GM20000 (cell line): ENCODE results near the gene COL27A1.

Source experiments
- DNase-seq: peaks from one replicate; pipeline ENCODE4 v3.0.0; 2012; ENCODE audit warnings: low spot score
- TF ChIP-seq, protein P1 (sequence below): IDR thresholded peaks from 2 replicates; pipeline ENCODE4 v1.5.1; 2012; ENCODE audit warnings: mild to moderate bottlenecking, control low read depth; ENCODE audit errors: extremely low read depth, missing control alignments

The COL27A1 gene

DNA sequence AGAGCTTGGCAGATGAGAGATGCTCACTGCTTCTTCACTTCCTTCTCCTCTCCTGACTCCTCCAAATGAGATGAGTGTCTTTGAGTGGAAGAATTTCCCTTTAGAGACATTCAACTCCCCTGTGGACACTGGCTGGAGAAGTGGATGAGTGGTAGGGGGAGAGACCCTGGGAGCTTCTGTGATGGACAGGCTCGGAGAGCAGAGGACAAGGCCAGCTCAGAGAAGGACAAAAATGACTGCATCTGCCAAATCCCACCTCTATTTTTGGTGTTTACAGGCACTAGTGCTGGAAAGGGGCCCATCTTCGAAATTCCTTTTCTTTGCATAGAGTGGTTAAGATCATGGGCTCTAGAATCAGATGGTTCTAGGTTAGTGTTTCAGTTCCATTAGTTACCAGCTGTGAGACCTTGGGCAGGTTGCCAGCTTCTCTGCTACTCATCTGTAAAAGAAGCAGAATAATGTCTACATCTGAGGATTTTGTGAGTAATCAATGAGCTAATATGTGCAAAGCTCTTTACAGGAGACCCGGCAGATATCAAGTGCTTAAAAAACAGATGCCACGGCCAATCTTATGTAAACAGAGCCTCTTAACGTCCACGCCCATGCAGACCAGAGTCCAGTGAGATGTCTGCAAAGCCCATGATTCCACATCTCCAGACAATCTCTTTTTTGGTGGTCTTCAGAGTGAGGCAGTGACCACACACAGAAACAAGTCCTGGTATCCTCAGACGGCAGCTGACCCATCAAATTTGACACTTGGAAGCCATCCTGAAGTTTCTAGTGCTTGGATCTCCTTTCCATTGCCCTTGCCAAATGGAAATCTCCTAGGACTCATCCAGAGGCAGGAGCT lies 13.6 kb upstream of the COL27A1 start:
- no peak for DNase-seq
- TF ChIP-seq, protein P1, sequence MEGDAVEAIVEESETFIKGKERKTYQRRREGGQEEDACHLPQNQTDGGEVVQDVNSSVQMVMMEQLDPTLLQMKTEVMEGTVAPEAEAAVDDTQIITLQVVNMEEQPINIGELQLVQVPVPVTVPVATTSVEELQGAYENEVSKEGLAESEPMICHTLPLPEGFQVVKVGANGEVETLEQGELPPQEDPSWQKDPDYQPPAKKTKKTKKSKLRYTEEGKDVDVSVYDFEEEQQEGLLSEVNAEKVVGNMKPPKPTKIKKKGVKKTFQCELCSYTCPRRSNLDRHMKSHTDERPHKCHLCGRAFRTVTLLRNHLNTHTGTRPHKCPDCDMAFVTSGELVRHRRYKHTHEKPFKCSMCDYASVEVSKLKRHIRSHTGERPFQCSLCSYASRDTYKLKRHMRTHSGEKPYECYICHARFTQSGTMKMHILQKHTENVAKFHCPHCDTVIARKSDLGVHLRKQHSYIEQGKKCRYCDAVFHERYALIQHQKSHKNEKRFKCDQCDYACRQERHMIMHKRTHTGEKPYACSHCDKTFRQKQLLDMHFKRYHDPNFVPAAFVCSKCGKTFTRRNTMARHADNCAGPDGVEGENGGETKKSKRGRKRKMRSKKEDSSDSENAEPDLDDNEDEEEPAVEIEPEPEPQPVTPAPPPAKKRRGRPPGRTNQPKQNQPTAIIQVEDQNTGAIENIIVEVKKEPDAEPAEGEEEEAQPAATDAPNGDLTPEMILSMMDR = no peak

DNA sequence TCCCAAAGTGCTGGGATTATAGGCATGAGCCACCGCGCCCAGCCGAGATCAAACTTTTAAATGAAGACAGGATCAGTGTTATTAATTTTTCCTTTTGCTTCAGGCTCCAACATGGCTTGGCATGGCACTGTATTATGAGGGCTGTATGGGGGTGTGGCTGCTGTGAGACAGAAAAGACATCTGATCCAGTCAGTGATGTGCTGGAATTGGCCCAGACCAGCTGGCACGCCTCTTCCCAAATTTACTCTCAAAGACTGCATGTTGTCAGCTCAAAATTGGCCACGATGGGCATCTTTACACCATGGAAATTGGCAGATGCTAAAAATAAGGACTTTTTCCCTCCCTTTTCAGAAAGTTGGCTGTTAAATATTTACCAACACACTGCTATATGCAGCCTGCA lies 12.1 kb upstream of the COL27A1 start:
- DNase-seq = no peak
- TF ChIP-seq, protein P1 = no peak

DNA sequence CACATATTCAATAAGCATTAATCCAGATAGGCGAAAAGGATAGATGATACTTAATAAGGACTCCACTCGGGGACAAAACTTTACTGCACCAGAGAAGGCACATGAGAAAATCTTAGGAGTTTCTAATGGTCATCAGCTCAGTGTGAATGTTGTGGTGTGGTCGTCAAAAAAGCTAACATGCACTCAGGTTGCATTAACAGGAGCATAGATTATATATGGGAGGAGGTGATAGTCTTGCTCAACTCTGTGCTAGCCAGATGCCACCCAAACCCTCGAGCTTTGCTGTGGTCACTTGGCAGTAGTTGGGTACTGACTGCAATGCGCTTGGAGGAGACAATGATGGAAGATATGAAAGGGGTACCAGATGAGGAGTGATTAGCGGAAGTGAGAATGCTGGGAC lies 8.6 kb upstream of the COL27A1 start:
- no peak for DNase-seq
- TF ChIP-seq, protein P1 = no peak

DNA sequence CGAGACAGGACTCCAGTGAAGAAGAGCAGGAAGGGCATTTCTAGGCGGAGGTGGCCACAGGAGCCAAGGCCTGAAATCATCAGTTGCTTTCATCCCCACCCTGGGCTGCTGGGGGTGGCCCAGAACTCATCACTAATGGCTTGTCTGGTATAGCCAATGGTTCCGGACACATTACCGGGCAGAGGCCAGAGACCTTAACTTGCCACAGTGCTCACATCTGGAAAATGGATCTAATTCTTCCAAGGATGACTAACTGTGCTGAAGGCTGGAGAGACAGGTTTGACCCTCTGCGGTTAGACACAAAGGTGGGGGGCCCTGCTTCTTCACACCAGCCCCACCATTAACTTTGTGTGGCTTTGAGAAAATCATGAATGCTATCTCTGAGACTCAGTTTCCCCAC lies 6.2 kb upstream of the COL27A1 start:
- no peak for DNase-seq
- TF ChIP-seq, protein P1 = no peak

DNA sequence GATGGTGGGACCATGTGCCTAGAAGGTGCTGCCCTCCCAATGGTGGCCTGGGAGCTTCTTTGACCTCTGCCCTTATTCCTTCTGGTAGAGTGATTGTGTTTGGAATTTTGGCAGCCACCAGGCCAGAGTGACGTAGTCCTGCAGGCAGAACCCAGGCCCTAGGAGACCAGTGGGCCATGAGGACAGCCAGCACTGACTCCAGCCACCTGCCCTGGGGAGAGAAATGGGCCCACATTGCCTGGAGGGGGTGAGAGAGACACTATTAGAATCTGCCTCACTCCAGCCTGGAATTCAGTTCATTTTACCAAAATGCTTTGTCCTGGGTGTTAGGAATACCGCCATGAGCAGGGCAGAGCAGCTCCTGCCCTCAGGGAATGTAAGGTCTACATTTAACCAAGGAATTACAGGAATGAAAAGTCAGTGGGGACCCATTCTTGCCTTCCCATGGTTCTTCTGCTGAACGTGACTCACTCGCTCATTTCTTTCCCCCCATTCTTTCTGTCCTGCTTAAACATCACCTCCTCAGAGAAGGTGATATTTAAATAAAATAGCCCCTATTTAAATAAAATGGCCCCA lies 5.5 kb upstream of the COL27A1 start:
- TF ChIP-seq, protein P1 = no peak
- DNase-seq = no peak

DNA sequence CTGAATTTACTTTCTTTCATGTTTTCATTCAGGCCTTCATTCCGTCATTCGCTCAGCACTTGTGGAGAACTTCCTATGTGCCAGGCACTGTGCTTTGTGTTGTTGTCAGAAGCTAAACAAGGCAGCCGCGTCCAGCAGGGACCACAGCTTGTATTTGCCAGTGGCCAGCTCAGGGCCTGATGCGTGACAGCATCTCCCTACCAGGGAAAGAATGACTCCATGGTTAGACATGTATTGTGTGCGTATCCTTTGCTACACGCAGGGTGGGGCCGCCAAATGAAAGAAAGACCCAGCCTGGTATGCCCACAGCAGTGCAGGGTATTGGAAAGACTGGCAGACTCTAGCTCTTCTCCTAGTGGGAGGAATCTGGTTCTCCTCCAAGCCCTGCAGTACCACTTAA lies 4.7 kb upstream of the COL27A1 start:
- no peak for DNase-seq
- TF ChIP-seq, protein P1 = no peak

DNA sequence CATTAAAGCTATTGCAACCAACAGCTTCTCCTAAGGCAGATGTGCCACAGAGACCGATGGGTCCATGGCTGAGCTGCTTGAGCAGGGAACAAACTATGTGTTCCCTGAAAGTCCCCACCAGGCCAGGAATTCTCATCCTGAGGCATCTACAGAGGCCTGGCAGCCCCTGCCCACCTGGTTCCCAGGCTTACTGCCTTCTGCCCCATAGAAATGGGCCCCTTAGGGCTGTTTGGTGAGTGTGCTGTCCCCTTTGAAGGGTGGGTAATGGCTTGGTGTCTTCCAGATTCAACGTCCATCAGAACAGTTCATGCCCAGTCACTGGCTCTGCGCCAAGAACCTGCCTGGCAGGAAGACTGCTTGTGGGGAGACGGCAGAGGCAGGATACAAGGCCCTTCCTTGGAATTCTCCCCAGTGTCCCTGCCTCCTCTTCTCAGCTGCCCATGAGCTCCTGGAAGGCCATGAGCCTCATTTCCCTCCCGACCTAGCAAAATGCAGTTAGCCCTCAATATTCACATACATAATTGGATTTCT lies 3.8 kb upstream of the COL27A1 start:
- TF ChIP-seq, protein P1 = no peak

More for the DNA sequence above, 3.8 kb upstream of the COL27A1 start:
- no peak for DNase-seq
